HG03520 (cell line): ENCODE results near the gene IFNGR1.
"Not testable (repeated sequence)": the region's sequence is repeated elsewhere in the genome, so short reads cannot be mapped to it uniquely, and the experiment has no call there.

Experiments
- ATAC-seq: cut with Tn5 transposase; IDR thresholded peaks from one replicate; pipeline ENCODE4 v1.9.1; 2021; ENCODE audit warnings: mild to moderate bottlenecking, moderate library complexity; ENCODE audit not compliant: unreplicated experiment

Gene IFNGR1

GRCh38 chr6:137214931-137215330, 4.3 kb downstream of the IFNGR1 start:
- ATAC-seq = no peak

DNA sequence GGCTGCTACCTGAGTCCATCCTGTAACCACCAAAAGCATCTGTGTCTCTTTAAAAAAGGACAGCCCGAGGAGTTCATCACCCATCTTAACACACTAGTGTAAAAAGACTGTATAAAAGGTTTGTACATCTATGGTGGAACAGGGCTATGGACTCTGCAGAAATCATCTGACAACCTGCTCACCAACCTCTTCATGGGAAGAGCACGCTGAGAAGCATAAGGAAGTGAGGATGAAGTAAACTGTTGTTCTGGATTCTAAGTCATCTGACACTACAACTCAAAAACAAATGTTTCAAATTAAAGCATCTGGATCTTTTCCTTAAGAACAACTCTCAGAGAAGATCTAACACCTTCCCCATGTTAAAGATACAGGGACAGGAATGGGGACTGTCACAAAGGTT, 5.4 kb downstream of the IFNGR1 start:
- no peak for ATAC-seq

- ATAC-seq = no peak
Measured at GRCh38 chr6:137213331-137213740, 5.8 kb downstream of the IFNGR1 start.

DNA sequence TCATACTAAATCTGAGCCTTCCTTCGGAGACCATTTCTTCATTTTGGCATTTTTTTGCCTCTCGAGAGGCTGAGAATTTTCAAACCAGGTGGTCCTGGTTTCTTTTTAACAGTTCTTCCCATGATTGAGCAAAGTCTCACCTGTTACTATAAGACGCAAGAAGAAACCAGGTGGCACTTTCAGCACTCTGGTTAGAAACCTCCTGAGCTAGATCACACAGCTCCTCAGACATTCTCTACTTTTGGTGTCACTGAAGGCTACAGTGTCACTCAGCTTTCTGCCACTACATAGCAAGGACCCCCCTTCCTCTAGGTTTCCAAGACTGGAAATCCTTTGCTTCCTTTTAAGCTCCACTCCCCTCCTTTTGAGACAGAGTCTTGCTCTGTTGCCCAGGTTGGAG, 7.3 kb downstream of the IFNGR1 start:
- ATAC-seq = no peak

DNA sequence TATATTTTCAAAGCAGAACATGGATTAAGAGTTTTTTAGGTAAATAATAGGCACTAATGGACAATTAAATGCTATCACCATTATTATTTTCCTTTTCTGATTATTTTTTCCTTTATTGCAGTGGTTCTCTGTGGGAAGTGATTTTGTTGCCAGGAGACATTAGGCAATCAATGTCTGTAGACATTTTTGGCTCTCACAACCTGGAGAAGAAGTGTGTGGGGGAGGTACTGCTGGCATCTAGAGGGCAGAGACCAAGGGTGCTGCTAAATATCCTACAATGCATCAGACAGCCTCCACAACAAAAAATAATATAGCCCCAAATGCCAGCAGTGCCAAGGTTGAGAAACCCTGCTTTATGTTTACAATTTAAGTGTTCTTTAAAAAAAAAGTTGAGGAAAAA, 8.3 kb downstream of the IFNGR1 start:
- ATAC-seq = no peak

DNA sequence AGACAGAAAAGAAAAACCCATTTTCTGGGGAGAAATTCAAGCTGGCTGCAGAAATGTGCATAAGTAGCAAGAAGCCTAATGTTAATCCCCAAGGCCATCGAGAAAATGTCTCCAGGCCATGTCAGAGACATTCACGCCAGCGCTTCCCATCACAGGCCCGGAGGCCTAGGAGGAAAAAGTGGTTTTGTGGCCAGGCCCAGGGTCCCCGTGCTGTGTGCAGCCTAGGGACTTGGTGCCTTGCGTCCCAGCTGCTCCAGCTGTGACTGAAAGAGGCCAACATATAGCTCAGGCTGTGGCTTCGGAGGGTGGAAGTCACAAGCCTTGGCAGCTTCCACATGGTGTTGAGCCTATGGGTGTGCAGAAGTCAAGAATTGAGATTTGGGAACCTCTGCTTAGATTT, 10.9 kb downstream of the IFNGR1 start:
- ATAC-seq = no peak

- not testable (repeated sequence) for ATAC-seq
Measured at GRCh38 chr6:137207457-137207856, 11.7 kb downstream of the IFNGR1 start.

GRCh38 chr6:137206577-137206976, 12.6 kb downstream of the IFNGR1 start:
- no peak for ATAC-seq

GRCh38 chr6:137203256-137203655, 15.9 kb downstream of the IFNGR1 start:
- ATAC-seq = no peak

DNA sequence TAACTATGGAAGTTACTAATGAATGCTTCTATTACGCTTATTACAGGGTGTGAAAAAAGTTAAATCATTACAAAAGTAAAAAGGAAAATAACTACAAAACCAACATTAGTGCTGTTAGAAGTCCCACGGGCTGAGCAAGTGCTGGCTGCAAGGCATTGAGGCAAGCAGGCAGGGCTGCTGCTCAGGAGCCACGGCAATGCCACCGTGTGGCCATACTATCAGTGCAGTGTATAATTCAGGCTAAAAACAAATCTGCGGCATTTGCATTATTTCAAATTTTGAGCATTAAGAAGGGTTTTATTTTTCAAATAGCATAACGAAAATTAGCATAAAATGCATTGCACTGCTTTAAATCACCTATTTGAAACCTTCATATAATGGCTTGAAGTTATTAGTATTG, 17.1 kb downstream of the IFNGR1 start:
- no peak for ATAC-seq

DNA sequence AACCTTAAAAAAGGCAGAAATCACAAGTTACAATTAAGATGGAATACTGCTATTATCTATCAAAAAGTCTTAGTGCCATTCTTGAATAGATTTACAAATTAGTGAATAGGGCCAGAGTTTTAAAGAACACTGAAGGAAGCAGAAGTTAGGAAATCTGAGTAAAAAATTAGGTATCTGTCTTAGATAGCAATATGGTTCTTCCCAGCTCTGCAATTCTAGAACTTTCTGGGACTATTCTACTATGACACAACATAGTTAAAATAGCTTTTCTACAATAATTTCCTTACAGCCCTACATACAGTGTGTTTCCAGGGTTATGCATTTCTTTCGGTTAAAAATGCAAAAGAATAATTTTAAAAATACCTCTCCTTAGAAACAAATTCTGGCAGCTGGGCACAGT, 18.2 kb downstream of the IFNGR1 start:
- ATAC-seq = no peak

GRCh38 chr6:137200288-137200687, 18.9 kb downstream of the IFNGR1 start:
- no peak for ATAC-seq

GRCh38 chr6:137197684-137198645, 21.2 kb downstream of the IFNGR1 start:
- no peak for ATAC-seq

DNA sequence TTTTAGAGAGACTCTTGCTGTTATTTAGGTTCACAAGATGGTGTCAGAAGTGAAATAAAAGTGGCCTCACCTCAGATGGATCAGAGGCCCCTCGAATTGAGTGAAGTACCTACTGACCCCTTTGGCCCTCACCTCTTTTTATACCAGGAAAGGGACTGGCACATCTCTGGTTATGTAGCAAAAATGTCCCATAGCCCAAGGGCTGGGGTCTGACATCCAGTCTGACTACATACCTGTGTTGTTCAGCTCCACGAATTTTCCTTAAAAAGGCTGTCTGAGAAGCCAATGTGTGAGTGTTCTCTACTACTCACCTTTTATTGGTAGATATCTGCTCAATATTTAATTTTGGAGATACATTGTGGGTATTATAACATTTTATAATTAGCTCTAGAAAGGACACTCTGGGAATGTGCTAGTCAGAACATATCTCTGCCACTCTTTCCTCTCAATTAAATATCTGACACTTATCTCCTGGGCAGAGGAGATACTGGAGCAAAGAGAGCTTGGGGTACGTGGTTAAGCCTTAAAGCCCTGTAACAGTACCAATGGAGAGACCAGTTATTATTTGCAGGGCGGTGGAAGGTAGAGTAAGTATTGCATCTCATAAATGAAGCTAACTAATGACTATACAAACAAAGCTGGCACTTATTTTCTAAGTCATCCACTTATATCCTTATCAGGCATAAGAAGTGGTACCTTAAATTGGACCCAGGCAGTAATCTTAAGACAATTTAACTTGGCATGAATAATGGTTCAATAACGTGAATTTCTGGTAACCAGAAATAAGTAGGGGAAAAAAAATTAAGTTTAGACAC, 25.7 kb downstream of the IFNGR1 start:
- ATAC-seq = no peak

- ATAC-seq = no peak
Measured at GRCh38 chr6:137192821-137193220, 26.4 kb downstream of the IFNGR1 start.

- no peak for ATAC-seq
Measured at GRCh38 chr6:137191670-137192069, 27.5 kb downstream of the IFNGR1 start.

- ATAC-seq = no peak
Measured at GRCh38 chr6:137191236-137191635, 27.9 kb downstream of the IFNGR1 start.

DNA sequence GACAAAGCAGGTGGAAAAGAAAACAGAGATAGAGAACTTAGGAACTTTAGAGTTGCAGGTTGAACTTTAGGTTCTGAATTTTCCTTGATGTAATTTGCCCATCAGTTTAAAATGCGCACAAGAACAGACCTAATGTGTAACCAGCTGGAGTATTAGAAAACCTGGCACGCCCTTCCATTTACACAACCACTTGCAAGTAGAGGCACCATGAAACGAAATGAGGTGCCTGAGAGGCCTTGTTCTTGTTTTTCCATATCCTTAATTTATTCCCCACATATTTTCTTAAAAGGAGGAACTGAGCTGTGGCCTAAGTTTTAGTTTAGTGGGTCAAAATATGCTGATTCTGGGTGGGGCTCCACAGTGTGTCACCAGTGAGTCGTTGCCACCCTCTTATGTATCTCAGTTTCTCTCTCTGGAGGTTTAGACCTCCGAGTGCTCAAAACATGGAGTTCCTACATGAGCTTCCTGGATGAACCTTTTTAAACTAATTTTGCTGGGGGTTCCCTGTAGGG, 28.5 kb downstream of the IFNGR1 start:
- ATAC-seq = no peak

GRCh38 chr6:137188855-137189254, 30.3 kb downstream of the IFNGR1 start:
- ATAC-seq = no peak

GRCh38 chr6:137185290-137185689, 33.9 kb downstream of the IFNGR1 start:
- no peak for ATAC-seq

GRCh38 chr6:137182654-137183073, 36.5 kb downstream of the IFNGR1 start:
- ATAC-seq = no peak
